ENCODE data around the gene AARS2.

- TF ChIP-seq CTCF (IDR thresholded peaks at IDR 0.05) (no peak), ZFX (IDR thresholded peaks at IDR 0.05; ENCODE audit: borderline replicate concordance) (no peak)
These were observed 8.1 kb upstream of the AARS2 start for GRCh38 chr6:44321210-44321609.

Data from 22Rv1 (cell line).